Ascending aorta (tissue), 2 donors: ENCODE data around the gene E2F4. TPM values are rescaled to one million over a fixed set of nuclear protein-coding genes. Genes with fewer than 3 reads are reported as not detected.

Experiments
- DNase-seq, 2 donors: peaks; one replicate each; pipeline ENCODE4 v3.0.0-alpha.2; 2019; ENCODE audit warnings: low spot score in 2 of 2
- H3K27ac ChIP-seq, 2 donors: fragments of 200-600 bp; sonication (generic); one replicate each; pipeline ENCODE4 v1.5.1; 2016 to 2017; ENCODE audit warnings: mild to moderate bottlenecking in 1 of 2
- H3K27me3 ChIP-seq: fragments of 200-600 bp; sonication (generic); one replicate; pipeline ENCODE4 v1.5.1; 2017
- H3K36me3 ChIP-seq, 2 donors: fragments of 200-600 bp; sonication (generic); one replicate each; pipeline ENCODE4 v1.5.1; 2016
- H3K4me1 ChIP-seq, 2 donors: fragments of 200-600 bp; sonication (generic); one replicate each; pipeline ENCODE4 v1.5.1; 2016 to 2017; ENCODE audit warnings: mild to moderate bottlenecking in 1 of 2
- H3K4me3 ChIP-seq, 2 donors: fragments of 200-600 bp; sonication (generic); one replicate each; pipeline ENCODE4 v1.5.1; 2016 to 2017; ENCODE audit warnings: mild to moderate bottlenecking in 1 of 2
- H3K9me3 ChIP-seq, 2 donors: fragments of 200-600 bp; sonication (generic); one replicate each; pipeline ENCODE4 v1.5.1; 2016
- CTCF ChIP-seq, 3 experiments: fragments of 200-600 bp in 2 of 3; fragments of 450-650 bp in 1 of 3; sonication (generic) in 2 of 3; IDR thresholded peaks; one replicate each; pipeline ENCODE4 v1.5.1; 2016 to 2019; ENCODE audit warnings: antibody characterized with exemption in 3 of 3, mild to moderate bottlenecking in 1 of 3, moderate library complexity in 1 of 3
- intact Hi-C: fragments of 100-400 bp; cut with DNase I; formaldehyde crosslinking; loops from one replicate; pipeline ENCODE4 v1.15.1; 2023
- total RNA-seq: library from RNA; depleted of rRNA; stranded (reverse); fragments of >200 nt; gene quantifications from one replicate; pipeline ENCODE4 v1.1.0, GENCODE V29; 2016

E2F4 gene
- total RNA-seq, 1 donor from 2014 or later = 114 TPM

GRCh38 chr16:67156143-67156844, 35.7 kb upstream of the E2F4 start:
- Histone ChIP-seq H3K27ac (no peak overlapping the region), H3K4me1 (peaks cover 0 to 18% of the 10 kb centered on the region in 2 donors), H3K27me3 (no peaks in the 10 kb centered on the region), H3K9me3 (no peaks in the 10 kb centered on the region), H3K4me3 (no peak overlapping the region), H3K36me3 (no peaks in the 10 kb centered on the region)
- no peak for TF ChIP-seq CTCF (IDR thresholded peaks at IDR 0.05)
- no peak for DNase-seq
- intact Hi-C loops = loop anchor here (5.0 kb wide), 2 partner anchors 129 to 159 kb away; partner anchors contain the start of gene CBFB

GRCh38 chr16:67157106-67157748, 34.7 kb upstream of the E2F4 start:
- H3K36me3 ChIP-seq = no peaks in the 10 kb centered on the region
- intact Hi-C loops = loop anchor here (5.0 kb wide), 2 partner anchors 130 to 160 kb away; partner anchors contain the start of gene CBFB
- H3K4me1 ChIP-seq = peaks cover 0 to 21% of the 10 kb centered on the region in 2 donors
- TF ChIP-seq CTCF (IDR thresholded peaks at IDR 0.05) = no peak
- DNase-seq = no peak
- no peak overlapping the region for H3K27ac ChIP-seq
- no peaks in the 10 kb centered on the region for H3K27me3 ChIP-seq
- no peaks in the 10 kb centered on the region for H3K9me3 ChIP-seq
- H3K4me3 ChIP-seq = no peak overlapping the region

- H3K27me3 ChIP-seq = no peaks in the 10 kb centered on the region
- TF ChIP-seq CTCF (IDR thresholded peaks at IDR 0.05) = no peak
- H3K4me1 ChIP-seq = peaks cover 3 to 29% of the 10 kb centered on the region in 2 donors
- no peak for DNase-seq
- peak overlapping the region in 1 of 2 donors; percentile 68 for H3K27ac ChIP-seq
- H3K36me3 ChIP-seq = no peaks in the 10 kb centered on the region
- H3K9me3 ChIP-seq = no peaks in the 10 kb centered on the region
- no peak overlapping the region for H3K4me3 ChIP-seq
- intact Hi-C loops = loop anchor here (5.0 kb wide), 2 partner anchors 131 to 161 kb away; partner anchors contain the start of gene CBFB
Observed at GRCh38 chr16:67157892-67158635, 33.9 kb upstream of the E2F4 start.

GRCh38 chr16:67158637-67159600, 33.0 kb upstream of the E2F4 start:
- Histone ChIP-seq H3K27ac (peak overlapping the region; percentile 68 to 80), H3K4me1 (peaks cover 9 to 38% of the 10 kb centered on the region in 2 donors), H3K36me3 (no peaks in the 10 kb centered on the region), H3K9me3 (no peaks in the 10 kb centered on the region), H3K27me3 (no peaks in the 10 kb centered on the region), H3K4me3 (peak overlapping the region; percentile 82 to 89)
- TF ChIP-seq CTCF (IDR thresholded peaks at IDR 0.05) = no peak
- intact Hi-C loops = loop anchor here (1.0 to 5.0 kb wide), 3 partner anchors 15 to 162 kb away; partner anchors contain the start of gene CBFB
- DNase-seq = no peak
